GM21447 (cell line): Measurements from ENCODE around the gene SPATA4.

Experiments used
- ATAC-seq: cut with Tn5 transposase; IDR thresholded peaks from one replicate; pipeline ENCODE4 v1.9.1; 2021; ENCODE audit not compliant: unreplicated experiment

SPATA4 gene

GRCh38 chr4:176189891-176190795 lies 5.2 kb downstream of the SPATA4 start:
- no peak for ATAC-seq

- ATAC-seq = no peak
Observed at GRCh38 chr4:176188654-176189053, 6.7 kb downstream of the SPATA4 start.

GRCh38 chr4:176187624-176188023 lies 7.8 kb downstream of the SPATA4 start:
- no peak for ATAC-seq

- no peak for ATAC-seq
Observed at GRCh38 chr4:176186671-176187395, 8.6 kb downstream of the SPATA4 start.

GRCh38 chr4:176186067-176186466 lies 9.3 kb downstream of the SPATA4 start:
- ATAC-seq = no peak

- ATAC-seq = no peak
Observed at GRCh38 chr4:176185051-176185450, 10.3 kb downstream of the SPATA4 start.

- no peak for ATAC-seq
Observed at GRCh38 chr4:176163041-176163440, 32.3 kb downstream of the SPATA4 start.

- no peak for ATAC-seq
Observed at GRCh38 chr4:176156656-176157055, 38.7 kb downstream of the SPATA4 start.

- no peak for ATAC-seq
Observed at GRCh38 chr4:176153124-176153523, 42.3 kb downstream of the SPATA4 start.

GRCh38 chr4:176150704-176151103 lies 44.7 kb downstream of the SPATA4 start:
- ATAC-seq = no peak

GRCh38 chr4:176150356-176150682 lies 45.1 kb downstream of the SPATA4 start:
- peak; percentile 69 for ATAC-seq

- ATAC-seq = no peak
Observed at GRCh38 chr4:176149680-176150355, 45.6 kb downstream of the SPATA4 start.

- no peak for ATAC-seq
Observed at GRCh38 chr4:176142253-176142652, 53.1 kb downstream of the SPATA4 start.

- no peak for ATAC-seq
Observed at GRCh38 chr4:176139518-176139917, 55.9 kb downstream of the SPATA4 start.

GRCh38 chr4:176137631-176138030 lies 57.8 kb downstream of the SPATA4 start:
- ATAC-seq = no peak

- ATAC-seq = no peak
Observed at GRCh38 chr4:176134670-176135069, 60.7 kb downstream of the SPATA4 start.
